Coronary artery (tissue), 2 donors: ENCODE measurements around the gene BTBD9.
"Not testable (repeated sequence)": the region's sequence is repeated elsewhere in the genome, so short reads cannot be mapped to it uniquely, and the experiment has no call there.

Source experiments
- DNase-seq: peaks from one replicate; pipeline ENCODE4 v3.0.0-alpha.2; 2017; ENCODE audit warnings: low spot score
- H3K27ac ChIP-seq, 2 donors: fragments of 200-600 bp; sonication (generic); one replicate each; pipeline ENCODE4 v1.5.1; 2016 to 2019
- H3K4me3 ChIP-seq: fragments of 200-600 bp; sonication (generic); 2 replicates; pipeline ENCODE4 v1.5.1; 2016; ENCODE audit warnings: mild to moderate bottlenecking, moderate library complexity
- TF ChIP-seq, protein P1 (sequence below): fragments of 200-600 bp; sonication (generic); IDR thresholded peaks from one replicate; pipeline ENCODE4 v1.5.1; 2019; ENCODE audit warnings: antibody characterized with exemption

BTBD9 gene

DNA sequence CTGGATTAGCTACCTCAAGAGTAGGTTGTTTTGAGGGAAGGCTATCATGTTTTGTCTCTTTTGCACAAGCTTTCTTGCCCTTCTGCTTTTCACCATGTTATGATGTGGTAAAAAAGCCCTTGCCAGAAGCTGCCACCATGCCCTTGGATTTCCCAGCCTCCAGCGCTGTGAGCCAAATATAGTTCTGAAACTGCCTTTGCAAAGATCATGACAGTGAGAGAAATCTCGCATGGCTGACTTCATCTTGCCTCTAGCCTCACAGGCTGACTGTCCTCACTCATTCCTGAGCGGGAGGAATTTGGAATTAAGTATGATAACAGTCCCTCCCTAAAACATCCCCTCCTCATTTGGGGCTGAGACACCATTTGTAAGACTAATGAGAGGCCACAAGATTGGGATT lies 207.7 kb downstream of the BTBD9 start:
- TF ChIP-seq, protein P1, sequence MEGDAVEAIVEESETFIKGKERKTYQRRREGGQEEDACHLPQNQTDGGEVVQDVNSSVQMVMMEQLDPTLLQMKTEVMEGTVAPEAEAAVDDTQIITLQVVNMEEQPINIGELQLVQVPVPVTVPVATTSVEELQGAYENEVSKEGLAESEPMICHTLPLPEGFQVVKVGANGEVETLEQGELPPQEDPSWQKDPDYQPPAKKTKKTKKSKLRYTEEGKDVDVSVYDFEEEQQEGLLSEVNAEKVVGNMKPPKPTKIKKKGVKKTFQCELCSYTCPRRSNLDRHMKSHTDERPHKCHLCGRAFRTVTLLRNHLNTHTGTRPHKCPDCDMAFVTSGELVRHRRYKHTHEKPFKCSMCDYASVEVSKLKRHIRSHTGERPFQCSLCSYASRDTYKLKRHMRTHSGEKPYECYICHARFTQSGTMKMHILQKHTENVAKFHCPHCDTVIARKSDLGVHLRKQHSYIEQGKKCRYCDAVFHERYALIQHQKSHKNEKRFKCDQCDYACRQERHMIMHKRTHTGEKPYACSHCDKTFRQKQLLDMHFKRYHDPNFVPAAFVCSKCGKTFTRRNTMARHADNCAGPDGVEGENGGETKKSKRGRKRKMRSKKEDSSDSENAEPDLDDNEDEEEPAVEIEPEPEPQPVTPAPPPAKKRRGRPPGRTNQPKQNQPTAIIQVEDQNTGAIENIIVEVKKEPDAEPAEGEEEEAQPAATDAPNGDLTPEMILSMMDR, result no peak
- Histone ChIP-seq H3K27ac (no peak overlapping the region), H3K4me3 (no peak overlapping the region)
- DNase-seq, result no peak

DNA sequence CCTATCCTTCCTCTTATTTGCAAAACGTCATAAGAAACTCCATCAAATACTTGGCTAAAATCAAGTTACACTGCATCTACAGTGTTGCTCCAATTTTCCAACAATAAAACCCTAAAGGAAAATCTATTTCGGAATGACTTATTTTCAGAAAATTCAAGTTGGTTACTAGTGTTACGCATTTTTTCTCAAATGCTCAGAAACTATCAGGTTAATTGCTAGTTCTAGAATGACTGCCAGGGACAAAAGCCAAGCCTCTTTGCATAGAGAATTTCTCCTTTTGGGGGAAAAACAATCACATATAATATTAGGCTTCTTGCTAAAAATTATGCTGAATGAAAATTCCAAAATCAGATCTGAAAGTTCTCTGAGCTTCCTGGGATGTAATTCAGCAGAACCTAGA lies 210.2 kb downstream of the BTBD9 start:
- no peak overlapping the region for H3K27ac ChIP-seq
- TF ChIP-seq, protein P1, result no peak
- no peak overlapping the region for H3K4me3 ChIP-seq
- no peak for DNase-seq

DNA sequence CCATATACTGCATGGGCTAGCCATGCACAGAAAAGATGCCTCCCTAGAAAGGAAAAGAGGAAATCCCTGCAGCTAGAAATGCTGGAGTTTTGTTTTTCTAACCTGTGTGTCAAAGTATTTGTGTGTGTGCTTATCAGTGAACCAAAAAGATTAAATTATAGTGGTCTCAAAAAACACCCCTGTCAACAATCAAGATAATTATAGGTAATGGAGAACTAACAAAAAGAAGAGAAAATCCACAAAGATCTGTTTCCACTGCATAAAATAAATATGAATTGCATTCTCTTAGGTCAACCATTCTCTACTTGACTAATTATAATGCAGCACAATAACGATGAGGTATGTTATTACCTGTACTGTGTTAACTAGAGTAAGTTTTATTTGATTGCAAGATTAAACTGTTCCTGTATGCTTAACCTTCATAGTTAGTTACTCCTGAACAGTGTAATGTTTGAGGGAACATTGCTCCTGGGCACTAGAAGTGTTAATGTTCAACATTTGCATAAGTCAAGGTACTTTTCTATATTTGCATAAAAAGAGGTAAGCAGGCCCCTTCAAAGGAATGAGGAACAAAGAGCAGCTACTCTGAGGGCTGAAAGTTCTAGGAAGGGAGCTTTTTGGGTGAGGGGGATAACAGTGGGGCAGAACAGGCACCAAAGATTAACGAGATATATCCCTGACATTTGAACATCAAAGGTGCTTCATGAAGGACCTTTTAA lies 212.1 kb downstream of the BTBD9 start:
- Histone ChIP-seq H3K27ac (no peak overlapping the region), H3K4me3 (no peak overlapping the region)
- TF ChIP-seq, protein P1, result no peak
- DNase-seq, result no peak

DNA sequence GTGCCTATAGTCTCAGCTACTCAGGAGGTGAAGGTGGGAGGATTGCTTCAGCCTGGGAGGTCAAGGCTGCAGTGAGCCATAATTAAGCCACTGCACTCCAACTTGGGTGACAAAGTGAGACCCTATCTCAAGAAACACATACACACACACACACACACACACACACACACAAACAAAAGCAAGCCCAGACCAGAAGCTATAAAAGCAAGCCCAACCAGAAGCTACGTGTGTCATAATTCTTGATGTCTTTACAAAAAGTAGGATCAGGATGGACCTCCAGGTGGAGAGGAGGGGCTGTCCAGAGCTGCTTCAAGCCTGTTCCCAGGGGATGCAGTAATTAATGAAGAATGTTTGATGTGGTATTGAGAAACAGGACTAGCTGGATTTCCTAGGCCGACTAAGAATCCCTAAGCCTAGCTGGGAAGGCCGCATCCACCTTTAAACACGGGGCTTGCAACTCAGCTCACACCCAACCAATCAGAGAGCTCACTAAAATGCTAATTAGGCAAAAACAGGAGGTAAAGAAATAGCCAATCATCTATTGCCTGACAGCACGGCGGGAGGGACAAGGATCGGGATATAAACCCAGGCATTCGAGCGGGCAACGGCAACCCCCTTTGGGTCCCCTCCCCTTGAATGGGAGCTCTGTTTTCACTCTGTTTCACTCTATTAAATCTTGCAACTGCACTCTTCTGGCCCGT lies 213.8 kb downstream of the BTBD9 start:
- not testable (repeated sequence) for DNase-seq, H3K4me3 ChIP-seq, H3K27ac ChIP-seq

DNA sequence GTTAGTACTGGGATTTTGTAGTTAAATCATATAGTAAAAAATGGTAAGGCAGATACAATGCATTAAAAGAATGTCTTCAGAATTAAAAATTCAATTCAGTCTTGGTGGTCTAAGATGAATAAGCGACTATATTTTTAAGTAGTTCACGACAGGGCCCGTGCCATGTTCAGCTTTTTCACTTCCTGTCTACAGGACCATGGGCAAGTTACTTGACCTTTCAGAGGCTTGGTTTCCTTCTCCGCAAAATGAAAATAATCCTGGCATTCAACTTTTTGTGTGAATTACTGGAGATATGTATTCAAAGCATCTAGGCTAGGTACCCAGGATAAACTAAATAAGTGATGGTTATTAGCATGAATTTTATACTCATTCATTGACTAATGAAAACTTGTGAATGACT lies 216.0 kb downstream of the BTBD9 start:
- no peak for DNase-seq
- Histone ChIP-seq H3K27ac (no peak overlapping the region), H3K4me3 (no peak overlapping the region)
- TF ChIP-seq, protein P1, result no peak

DNA sequence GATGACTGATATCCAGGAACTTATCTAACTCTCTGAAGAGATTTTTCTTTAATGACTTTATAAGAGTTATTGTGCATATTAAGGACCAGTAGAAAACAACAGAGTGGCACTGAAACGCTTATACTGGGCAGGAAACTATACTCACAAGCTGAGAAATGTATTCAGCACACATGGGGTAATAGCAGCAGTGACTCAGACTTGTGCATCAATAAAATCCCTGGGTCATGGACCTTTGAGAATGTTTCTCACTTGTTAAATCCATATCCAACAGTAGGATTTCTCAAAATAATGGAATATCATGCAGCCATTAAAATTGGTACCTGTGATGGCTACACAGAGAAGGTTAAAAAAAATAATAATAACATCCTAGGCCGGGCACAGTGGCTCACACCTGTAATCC lies 219.5 kb downstream of the BTBD9 start:
- TF ChIP-seq, protein P1, result no peak
- Histone ChIP-seq H3K4me3 (no peak overlapping the region), H3K27ac (no peak overlapping the region)
- DNase-seq, result no peak

DNA sequence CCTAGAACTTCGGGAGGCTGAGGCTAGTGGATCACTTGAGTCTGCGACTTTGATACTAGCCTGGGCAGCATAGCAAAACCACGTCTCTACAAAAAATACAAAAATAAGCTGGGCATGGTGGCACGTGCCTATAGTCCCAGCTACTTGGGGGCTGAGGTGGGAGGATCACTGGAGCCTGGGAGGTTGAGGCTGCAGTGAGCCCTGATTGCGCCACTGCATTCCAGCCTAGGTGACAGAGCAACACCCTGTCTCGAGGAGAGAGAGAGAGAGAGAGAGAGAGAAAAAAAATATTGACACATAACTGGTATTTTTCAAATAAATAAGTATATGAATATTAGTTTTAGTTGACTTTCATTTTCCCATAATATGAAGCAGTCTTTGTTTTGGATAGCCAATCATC lies 222.2 kb downstream of the BTBD9 start:
- no peak for DNase-seq
- TF ChIP-seq, protein P1, result no peak

More for the DNA sequence above, 222.2 kb downstream of the BTBD9 start:
- H3K27ac ChIP-seq, result no peak overlapping the region
- H3K4me3 ChIP-seq, result no peak overlapping the region
